Measurements from ENCODE around the gene FBXO48. TPM values are rescaled to one million over a fixed set of nuclear protein-coding genes. Genes with fewer than 3 reads are reported as not detected.

FBXO48 gene
- polyA plus RNA-seq, 2 donors: 0.44 to 0.61 TPM

Other genes starting within 250 kb of the FBXO48 start
- gene PPP3R1, start 214.8 kb downstream of the FBXO48 start, polyA plus RNA-seq: 10 to 100 TPM; 11.9 to 17.5 TPM
- 1 to 10 TPM; 2.1 to 3.8 TPM for gene CNRIP1, start 147.3 kb downstream of the FBXO48 start, polyA plus RNA-seq
- gene PLEK, start 102.0 kb downstream of the FBXO48 start, polyA plus RNA-seq: 1 to 10 TPM; 1.2 to 1.4 TPM
- 1 to 10 TPM; 1.1 to 1.3 TPM for gene APLF, start 291 bp upstream of the FBXO48 start, polyA plus RNA-seq
- gene PROKR1, start 176.3 kb upstream of the FBXO48 start, polyA plus RNA-seq: under 1 TPM; 0.01 to 0.02 TPM

Data from esophagus (tissue), 2 donors.